GM21528 (cell line): ENCODE measurements around the gene C6orf58.
"Not testable (repeated sequence)": the region's sequence is repeated elsewhere in the genome, so short reads cannot be mapped to it uniquely, and the experiment has no call there.

Source experiments
- ATAC-seq: cut with Tn5 transposase; IDR thresholded peaks from one replicate; pipeline ENCODE4 v1.9.1; 2021; ENCODE audit warnings: mild to moderate bottlenecking, moderate library complexity; ENCODE audit not compliant: unreplicated experiment, low FRiP score

The C6orf58 gene

GRCh38 chr6:127589135-127589534 lies 12.2 kb downstream of the C6orf58 start:
- ATAC-seq: no peak

- no peak for ATAC-seq
Measured at GRCh38 chr6:127590344-127590743, 13.4 kb downstream of the C6orf58 start.

DNA sequence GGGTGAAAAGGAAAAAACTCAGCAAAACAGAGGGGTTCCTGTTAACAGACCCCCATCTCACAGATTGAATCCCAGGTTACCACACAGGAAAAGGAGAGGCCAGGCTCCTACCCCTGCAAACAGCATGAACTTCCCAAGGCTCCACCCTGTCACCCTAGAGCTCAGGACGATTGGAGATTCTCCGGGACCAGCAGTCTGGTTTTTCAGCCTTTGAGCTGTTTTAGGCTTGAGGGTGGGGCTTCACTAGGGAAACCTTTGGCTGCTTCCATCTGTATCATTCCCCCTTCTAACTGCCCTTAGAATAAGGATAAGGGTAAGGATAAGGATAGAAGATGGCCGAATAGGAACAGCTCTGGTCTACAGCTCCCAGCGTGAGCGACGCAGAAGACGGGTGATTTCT lies 16.0 kb downstream of the C6orf58 start:
- no peak for ATAC-seq

- not testable (repeated sequence) for ATAC-seq
Measured at GRCh38 chr6:127593456-127593855, 16.5 kb downstream of the C6orf58 start.

DNA sequence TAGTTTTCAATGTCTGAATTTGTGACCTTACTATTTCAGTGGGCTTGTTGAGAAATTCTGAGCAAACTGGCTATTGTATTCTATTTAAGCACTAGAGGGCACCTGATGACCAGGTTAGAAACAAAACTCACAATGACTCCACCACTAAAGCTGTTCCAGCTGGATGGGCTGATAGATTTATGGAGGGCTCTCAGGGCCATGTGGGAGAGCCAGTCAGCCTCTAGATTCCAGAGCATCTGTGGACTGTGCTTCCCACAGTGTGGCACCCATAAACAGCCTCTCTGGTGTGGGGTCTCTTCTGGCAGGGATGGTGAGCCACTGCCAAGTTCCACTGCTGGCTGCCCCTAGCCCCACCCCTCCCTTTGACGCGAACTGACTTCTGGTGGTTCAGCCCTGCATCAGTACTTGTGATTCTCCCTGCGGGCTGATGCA lies 29.2 kb downstream of the C6orf58 start:
- ATAC-seq: no peak

- ATAC-seq: no peak
Measured at GRCh38 chr6:127608554-127609270, 31.7 kb downstream of the C6orf58 start.

DNA sequence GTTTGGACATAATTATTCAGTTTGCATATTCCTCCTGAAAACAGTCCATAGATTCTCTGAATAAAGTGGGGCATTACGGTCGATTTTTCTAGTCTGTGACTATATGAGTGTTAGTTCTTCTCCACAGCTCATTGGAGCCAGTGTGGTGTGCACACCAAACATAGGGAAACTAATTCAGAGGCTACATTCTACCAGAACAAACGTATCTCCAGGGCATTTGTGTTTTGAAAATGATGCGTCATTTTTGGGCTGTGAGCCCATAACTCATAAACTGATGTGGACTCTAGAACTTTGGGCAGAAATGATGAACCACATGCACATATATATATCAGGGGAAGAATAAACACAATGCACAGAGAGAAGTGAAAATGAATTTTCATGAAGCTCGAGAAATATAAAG lies 41.8 kb downstream of the C6orf58 start:
- no peak for ATAC-seq

DNA sequence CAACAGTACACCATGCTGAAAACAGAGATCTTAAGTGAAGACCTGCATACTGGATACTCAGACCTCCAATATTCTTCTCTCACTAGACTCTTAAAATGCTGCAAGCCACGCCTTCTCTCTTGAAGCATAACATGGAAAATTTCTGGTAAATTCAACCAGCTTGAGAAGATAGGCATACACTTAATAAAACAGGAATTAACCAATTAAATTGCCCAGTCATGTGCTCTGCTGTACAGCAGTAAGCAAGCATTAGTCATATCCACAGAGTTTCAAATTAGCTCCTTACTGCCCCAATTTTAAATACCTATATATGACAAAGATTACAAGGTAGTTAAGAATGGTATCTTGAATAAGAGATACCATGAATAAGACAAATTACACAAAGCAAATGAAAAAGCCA lies 53.8 kb downstream of the C6orf58 start:
- no peak for ATAC-seq

- no peak for ATAC-seq
Measured at GRCh38 chr6:127634178-127634577, 57.2 kb downstream of the C6orf58 start.

GRCh38 chr6:127635091-127635490 lies 58.1 kb downstream of the C6orf58 start:
- ATAC-seq: no peak

GRCh38 chr6:127637830-127638409 lies 60.9 kb downstream of the C6orf58 start:
- ATAC-seq: no peak
